HG03342 (cell line): Measurements from ENCODE around the gene LRRC28.
A peak's percentile ranks its signal among the peaks of the same experiment; 100 is the strongest.
"Not testable (repeated sequence)": the region's sequence is repeated elsewhere in the genome, so short reads cannot be mapped to it uniquely, and the experiment has no call there.

Experiments used
- ATAC-seq: cut with Tn5 transposase; IDR thresholded peaks from one replicate; pipeline ENCODE4 v1.9.1; 2021; ENCODE audit warnings: mild to moderate bottlenecking, moderate library complexity; ENCODE audit not compliant: unreplicated experiment

LRRC28 gene

GRCh38 chr15:99250857-99251841 is at the start of gene LRRC28:
Gene LRRC28, plus strand, starts transcription at chr15:99251481. Its CDS starts 4,477 bp downstream, at chr15:99255958.
- peak; percentile 94 for ATAC-seq

DNA sequence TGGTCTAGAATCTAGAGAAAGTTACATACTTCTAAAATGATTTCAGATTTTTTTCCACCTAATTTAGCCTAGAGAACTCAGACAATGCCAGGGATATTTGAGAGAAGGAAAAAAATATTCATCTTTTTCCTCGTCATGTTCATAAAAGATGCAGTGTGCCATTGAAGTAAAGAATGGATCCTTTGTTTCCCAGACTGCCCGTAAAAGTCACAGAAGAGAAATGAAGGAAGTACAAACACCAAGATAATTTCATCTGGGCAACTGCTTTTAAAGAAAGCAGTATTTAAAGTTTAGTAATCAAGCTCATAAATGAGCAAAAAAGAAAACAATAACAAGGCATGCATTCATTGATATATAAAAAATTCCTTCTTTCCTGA is 49.1 kb upstream of the LRRC28 start:
- ATAC-seq = no peak

- no peak for ATAC-seq
Observed at GRCh38 chr15:99207672-99208071, 43.6 kb upstream of the LRRC28 start.

DNA sequence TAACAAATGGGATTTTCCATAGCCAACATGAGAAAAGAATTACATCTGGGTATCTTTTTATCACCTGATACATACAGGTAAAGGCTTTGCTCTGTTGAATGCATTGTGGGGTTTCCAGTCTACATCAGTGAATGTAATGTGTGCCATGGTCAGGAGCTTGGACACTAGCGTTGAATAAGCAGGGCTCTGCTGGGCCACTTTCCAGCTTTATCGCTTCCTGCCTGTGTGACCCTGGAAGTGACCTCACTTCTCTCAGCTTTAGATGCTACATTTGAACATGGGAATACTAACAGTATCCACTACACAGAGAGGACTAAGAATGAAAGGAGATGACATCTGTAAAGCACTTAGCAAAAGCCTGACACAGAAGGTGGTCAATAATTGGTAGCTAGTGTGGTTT is 42.0 kb upstream of the LRRC28 start:
- ATAC-seq = no peak

GRCh38 chr15:99210334-99210733 is 40.9 kb upstream of the LRRC28 start:
- ATAC-seq = no peak

GRCh38 chr15:99211926-99212325 is 39.4 kb upstream of the LRRC28 start:
- ATAC-seq = no peak

GRCh38 chr15:99212406-99212805 is 38.9 kb upstream of the LRRC28 start:
- ATAC-seq = no peak

GRCh38 chr15:99213187-99213811 is 38.0 kb upstream of the LRRC28 start:
- ATAC-seq = peak; percentile 87

DNA sequence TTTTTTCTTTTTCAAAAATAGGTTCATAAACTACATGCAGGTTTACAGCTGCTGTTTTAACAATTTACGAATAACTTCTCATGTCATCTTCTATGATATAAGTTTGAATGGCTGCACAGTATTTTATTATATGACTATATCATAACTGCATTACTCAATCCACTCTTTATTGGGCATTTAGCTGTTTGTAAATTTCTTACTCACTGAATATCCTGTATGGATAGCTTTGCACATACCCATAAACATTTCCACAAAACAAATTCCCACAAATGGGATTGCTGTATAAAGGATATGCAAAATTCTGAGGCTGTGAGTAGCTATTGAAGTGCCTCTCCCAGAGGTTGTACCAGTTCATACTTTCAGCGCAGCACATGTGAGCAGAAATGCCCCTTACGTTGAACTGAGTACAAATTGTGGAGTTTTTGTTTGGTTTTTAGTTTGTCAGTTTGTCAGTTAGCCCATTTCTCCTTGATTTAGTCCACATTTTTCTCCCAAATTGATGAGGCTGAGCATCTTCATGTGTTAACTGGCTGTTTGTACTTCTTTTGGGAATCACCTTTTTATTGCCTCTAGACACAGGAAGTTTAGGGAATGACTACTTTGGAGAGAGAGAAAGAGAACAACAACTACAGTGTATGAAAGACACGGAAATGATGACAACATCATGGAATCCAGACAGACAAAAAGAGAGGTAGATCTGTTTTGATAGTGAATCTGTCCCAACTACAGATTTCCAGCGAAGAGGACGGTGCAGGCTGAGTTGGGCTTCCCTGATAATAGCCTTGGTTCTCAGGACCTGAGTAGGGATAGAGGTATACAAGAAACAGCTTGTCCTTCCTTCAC is 26.7 kb upstream of the LRRC28 start:
- ATAC-seq = no peak

DNA sequence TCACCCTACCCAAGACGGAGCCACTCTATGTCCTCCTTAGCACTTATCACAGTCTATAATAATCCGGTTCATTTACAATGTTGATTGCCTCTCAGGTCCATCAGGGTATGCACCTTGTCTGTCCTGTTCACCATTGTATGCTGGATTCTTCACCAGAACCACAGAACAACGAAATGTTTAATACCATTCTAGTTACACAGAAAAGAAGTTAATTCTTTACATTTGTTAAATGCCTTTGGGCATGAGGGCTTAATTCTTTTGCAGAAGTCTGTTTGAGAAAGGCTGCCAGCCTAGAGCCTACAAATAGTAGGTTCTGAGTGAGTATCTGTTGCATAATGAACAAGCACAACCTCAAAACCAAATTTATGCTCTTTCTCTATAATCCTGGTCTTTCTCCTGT is 24.5 kb upstream of the LRRC28 start:
- no peak for ATAC-seq

GRCh38 chr15:99228120-99228770 is 23.0 kb upstream of the LRRC28 start:
- ATAC-seq = no peak

DNA sequence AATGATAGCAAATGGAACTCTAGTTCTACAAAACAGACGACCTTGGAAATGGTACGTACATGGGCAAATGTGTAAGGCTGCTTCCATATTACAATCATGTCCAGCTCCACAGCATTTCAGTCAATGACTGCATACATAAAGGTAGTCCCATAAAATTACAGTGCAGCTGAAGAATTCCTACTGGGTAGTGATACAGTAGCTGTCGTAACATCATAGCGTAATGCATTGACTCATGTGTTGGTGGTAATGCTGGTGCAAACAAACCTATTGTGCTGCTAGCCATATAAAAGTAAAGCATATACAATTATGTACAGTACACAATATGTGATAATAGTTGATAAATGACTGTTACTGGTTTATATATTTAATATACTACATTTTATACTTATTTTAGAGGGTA is 20.4 kb upstream of the LRRC28 start:
- ATAC-seq = no peak

GRCh38 chr15:99232740-99233139 is 18.5 kb upstream of the LRRC28 start:
- ATAC-seq = no peak

DNA sequence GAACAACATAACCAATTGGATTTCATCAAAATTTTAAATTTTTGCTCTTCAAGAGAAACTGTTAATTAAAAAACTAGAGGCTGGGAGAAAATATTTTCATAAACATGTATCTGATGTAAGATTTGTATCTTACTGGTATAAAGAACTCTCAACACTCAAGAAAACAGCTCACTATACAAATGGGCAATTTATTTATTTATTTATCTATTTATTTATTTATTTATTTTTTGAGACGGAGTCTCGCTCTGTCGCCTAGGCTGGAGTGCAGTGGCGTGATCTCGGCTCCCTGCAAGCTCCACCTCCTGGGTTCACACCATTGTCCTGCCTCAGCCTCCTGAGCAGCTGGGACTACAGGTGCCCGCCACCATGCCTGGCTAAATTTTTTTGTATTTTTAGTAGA is 17.1 kb upstream of the LRRC28 start:
- ATAC-seq = not testable (repeated sequence)

DNA sequence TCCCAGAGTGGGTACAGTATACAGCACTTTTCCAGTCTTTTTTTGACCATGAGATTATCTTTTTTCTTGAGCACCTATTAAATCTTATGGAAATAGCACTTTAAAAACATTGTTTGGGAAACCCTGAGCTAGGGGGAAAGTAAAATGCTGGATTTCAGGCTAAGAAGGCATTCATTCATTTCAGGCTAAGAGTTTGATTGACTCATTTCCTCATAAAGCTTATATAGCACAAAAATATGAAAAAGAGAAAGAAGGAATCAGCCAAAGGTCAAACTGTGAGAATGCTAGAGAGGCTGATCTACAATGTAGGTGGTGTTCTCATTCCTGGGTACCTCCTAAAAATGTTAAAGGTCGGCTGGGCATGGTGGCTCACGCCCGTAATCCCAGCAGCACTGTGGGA is 12.4 kb upstream of the LRRC28 start:
- ATAC-seq = no peak

GRCh38 chr15:99239545-99240198 is 11.6 kb upstream of the LRRC28 start:
- peak; percentile 96 for ATAC-seq

GRCh38 chr15:99241752-99242151 is 9.5 kb upstream of the LRRC28 start:
- ATAC-seq = no peak

DNA sequence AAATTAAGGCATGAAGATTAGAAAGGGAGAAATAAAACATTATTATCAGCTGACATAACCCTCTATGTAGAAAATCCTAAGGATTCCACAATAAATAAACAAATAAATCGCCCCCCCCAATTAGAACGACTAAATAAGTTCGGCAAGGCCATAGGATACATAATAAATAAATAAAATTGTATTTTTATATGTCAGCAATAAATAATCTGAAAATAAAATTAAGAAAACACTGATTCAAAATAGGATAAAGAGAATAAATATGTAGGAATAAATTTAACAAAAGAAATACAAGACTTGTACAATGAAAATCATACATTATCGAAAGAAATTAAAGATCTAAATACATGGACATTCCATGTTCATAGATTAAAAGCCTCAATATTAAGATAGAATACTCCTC is 7.0 kb upstream of the LRRC28 start:
- no peak for ATAC-seq

DNA sequence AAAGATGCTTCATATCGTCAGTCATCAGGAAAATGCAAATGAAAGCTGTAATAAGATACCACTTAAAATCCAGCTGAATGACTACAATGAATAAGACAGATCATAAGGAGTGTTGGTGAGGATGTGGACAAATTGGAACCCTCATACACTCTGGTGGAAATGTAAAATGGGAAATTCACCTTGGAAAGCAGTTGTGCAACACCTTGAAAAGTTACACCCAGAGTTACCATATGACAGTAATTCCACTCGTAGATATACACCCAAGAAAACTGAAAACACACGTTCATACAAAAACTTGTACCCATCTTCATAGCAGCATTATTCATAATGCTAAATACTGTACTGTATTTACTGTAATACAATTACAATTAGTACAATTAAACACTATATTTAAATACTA is 4.2 kb upstream of the LRRC28 start:
- no peak for ATAC-seq

DNA sequence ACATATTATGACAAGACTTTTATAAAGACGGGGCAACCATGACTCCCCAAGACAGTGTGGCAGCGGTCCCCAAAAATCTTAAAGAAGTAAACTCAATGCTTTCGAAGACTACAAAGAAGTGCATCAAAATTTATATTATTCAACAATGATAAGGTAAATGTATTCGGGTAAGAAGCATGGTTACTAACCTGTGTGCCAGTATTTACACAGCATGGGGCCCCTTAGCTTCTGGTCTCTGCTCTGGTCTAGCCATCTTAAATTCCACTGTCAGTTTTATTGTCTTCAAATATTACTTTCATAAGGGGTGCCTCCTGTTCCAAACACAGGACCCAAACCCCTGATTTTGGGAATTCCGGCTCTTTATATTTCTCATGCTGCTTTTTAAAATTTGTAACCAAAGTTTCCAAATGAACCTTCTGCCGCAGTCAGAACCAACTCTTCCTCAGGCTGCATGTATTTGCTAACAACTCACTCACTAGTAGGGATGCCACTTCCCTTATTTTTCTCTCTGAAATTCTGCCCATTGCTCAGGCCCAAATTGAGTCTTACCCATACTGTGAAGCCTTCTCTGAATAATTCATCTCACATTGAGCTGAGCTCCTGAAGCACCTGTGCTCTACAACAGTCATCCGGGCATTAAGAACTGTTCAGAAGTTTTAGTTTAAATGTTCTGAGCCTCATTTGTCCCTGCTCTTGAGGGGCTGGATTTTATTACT is 3.1 kb upstream of the LRRC28 start:
- no peak for ATAC-seq
